ENCODE measurements around the gene FTO. TPM values are rescaled to one million over a fixed set of nuclear protein-coding genes. Genes with fewer than 3 reads are reported as not detected.

Gene FTO
- total RNA-seq, 4 donors from 2014 or later: 21.3 to 50.5 (median 40.8) TPM

DNA sequence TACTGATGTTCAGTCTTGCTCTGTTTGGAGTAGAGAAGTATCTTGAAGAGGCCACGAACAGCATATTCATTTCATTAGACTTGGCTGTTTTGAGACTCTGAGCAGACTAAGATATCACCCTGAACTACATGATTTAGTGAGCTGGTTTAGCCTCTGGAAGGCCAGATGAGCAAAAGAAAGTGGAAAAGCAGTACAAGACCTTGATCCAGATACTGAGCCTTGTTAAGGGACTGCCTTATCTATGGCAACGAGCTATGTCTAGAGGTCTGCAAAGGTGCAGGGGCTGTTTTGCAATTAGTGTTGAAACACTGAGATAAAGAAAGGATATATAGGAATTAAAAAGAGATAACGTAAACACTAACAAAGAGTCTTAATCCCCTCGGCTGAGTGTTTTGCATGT lies 351.2 kb downstream of the FTO start:
- no peak overlapping the region for H3K4me3 ChIP-seq
- intact Hi-C loops (cut with DNase I; ENCODE audit: low total_unique reads) (no loop called here), in situ Hi-C loops (cut with MboI; ENCODE audit: low pct_ligation_motif_present in 1 of 4, low pct_unique_long_range_greater_than_20kb in 1 of 4, low sequenced_read_pairs in 3 of 4) (no loop called here)
- no peaks in the 10 kb centered on the region for H3K9me3 ChIP-seq
- no peaks in the 10 kb centered on the region for H3K36me3 ChIP-seq
- no peaks in the 10 kb centered on the region for H3K27me3 ChIP-seq
- no peak overlapping the region for H3K27ac ChIP-seq
- WGBS, 2 donors (ENCODE audit: low coverage in 1 of 2): 78 to 91% methylated on average over 4 of the region's 4 CpGs
- TF ChIP-seq POLR2A (IDR thresholded peaks at IDR 0.05) (no peak), EP300 (IDR thresholded peaks at IDR 0.05; ENCODE audit: low read depth) (no peak), POLR2AphosphoS5 (IDR thresholded peaks at IDR 0.05) (no peak)
- TF ChIP-seq, protein P1, sequence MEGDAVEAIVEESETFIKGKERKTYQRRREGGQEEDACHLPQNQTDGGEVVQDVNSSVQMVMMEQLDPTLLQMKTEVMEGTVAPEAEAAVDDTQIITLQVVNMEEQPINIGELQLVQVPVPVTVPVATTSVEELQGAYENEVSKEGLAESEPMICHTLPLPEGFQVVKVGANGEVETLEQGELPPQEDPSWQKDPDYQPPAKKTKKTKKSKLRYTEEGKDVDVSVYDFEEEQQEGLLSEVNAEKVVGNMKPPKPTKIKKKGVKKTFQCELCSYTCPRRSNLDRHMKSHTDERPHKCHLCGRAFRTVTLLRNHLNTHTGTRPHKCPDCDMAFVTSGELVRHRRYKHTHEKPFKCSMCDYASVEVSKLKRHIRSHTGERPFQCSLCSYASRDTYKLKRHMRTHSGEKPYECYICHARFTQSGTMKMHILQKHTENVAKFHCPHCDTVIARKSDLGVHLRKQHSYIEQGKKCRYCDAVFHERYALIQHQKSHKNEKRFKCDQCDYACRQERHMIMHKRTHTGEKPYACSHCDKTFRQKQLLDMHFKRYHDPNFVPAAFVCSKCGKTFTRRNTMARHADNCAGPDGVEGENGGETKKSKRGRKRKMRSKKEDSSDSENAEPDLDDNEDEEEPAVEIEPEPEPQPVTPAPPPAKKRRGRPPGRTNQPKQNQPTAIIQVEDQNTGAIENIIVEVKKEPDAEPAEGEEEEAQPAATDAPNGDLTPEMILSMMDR (IDR thresholded peaks at IDR 0.05): no peak
- DNase-seq: no peak
- no peaks in the 10 kb centered on the region for H3K4me1 ChIP-seq

DNA sequence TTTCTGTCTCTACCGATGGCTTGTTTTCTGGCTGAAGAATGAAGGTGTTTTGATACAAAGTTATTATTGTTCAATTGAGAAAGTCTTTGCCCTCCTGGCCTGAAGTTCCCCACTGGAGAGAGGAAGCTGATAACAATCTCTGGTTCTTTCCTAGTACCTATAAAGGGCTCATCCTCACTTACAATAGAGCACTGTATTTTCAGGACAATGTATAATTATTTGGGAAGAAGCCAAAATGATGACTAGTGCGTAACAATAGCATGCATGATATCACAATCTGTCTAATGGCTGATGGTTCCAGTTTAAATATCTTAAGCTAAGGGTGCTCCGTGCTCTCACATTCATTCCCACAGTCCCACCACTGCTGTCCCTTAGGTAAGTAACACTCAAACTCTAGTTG lies 351.9 kb downstream of the FTO start:
- Histone ChIP-seq H3K9me3 (no peaks in the 10 kb centered on the region), H3K27ac (no peak overlapping the region), H3K4me1 (no peaks in the 10 kb centered on the region), H3K4me3 (no peak overlapping the region), H3K27me3 (no peaks in the 10 kb centered on the region), H3K36me3 (no peaks in the 10 kb centered on the region)
- TF ChIP-seq EP300 (IDR thresholded peaks at IDR 0.05; ENCODE audit: low read depth): no peak
- TF ChIP-seq, protein P1 (IDR thresholded peaks at IDR 0.05): no peak
- no peak for TF ChIP-seq POLR2AphosphoS5 (IDR thresholded peaks at IDR 0.05)
- no peak for TF ChIP-seq POLR2A (IDR thresholded peaks at IDR 0.05)
- intact Hi-C loops (cut with DNase I; ENCODE audit: low total_unique reads): no loop called here
- DNase-seq: no peak
- in situ Hi-C loops (cut with MboI; ENCODE audit: low pct_ligation_motif_present in 1 of 4, low pct_unique_long_range_greater_than_20kb in 1 of 4, low sequenced_read_pairs in 3 of 4): no loop called here
- WGBS, 2 donors (ENCODE audit: low coverage in 1 of 2): 75 to 88% methylated on average over 1 to 3 of the region's 3 CpGs

DNA sequence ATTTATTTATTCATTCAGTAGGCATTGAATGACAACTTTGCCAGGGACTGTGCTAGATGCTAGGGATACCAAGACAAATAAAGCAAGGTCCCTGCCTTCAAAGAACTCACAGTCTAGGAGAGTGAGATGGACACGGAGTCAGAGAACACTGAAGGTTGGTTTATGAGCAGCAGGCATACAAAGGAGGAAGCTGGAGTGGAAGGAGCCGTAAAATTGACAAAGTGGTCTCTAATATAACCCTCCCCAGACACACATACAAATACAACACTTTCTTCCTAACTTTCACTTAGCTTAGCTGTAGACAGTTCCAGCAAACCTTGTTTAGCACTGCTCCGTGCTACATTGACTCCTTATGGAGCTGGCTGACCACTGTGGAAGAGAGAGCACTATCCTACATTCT lies 353.0 kb downstream of the FTO start:
- WGBS, 2 donors (ENCODE audit: low coverage in 1 of 2): 94 to 98% methylated on average over 3 of the region's 3 CpGs

DNA sequence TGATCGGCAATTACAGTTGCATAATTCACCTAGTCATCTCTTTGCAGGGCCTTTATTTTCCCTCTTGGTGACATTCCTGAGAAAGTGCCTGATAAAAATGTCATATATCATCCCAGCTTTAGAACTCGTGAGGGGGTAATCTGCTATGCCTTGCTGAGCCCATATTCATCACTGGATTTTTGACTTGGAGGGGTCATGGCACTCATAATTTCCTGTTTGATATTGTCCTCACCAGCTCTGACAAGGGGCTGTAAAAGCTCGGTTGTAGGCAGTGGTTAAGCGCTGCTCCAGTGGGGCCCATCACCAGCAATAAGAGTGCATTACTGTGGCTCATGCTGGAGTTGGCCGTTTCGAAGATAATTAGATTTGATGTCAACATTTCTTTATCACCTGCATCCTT lies 355.4 kb downstream of the FTO start:
- TF ChIP-seq EP300 (IDR thresholded peaks at IDR 0.05; ENCODE audit: low read depth) (no peak), POLR2AphosphoS5 (IDR thresholded peaks at IDR 0.05) (no peak), POLR2A (IDR thresholded peaks at IDR 0.05) (no peak)
- TF ChIP-seq, protein P1 (IDR thresholded peaks at IDR 0.05): no peak
- in situ Hi-C loops (cut with MboI; ENCODE audit: low pct_ligation_motif_present in 1 of 4, low pct_unique_long_range_greater_than_20kb in 1 of 4, low sequenced_read_pairs in 3 of 4) (no loop called here), intact Hi-C loops (cut with DNase I; ENCODE audit: low total_unique reads) (no loop called here)
- Histone ChIP-seq H3K9me3 (no peaks in the 10 kb centered on the region), H3K4me1 (no peaks in the 10 kb centered on the region), H3K4me3 (no peak overlapping the region), H3K27ac (no peak overlapping the region), H3K36me3 (no peaks in the 10 kb centered on the region), H3K27me3 (no peaks in the 10 kb centered on the region)
- 86 to 87% methylated on average over 3 to 6 of the region's 6 CpGs for WGBS, 2 donors (ENCODE audit: low coverage in 1 of 2)
- no peak for DNase-seq

More for the DNA sequence above, 353.0 kb downstream of the FTO start:
- Histone ChIP-seq H3K4me1 (no peaks in the 10 kb centered on the region), H3K9me3 (no peaks in the 10 kb centered on the region), H3K27ac (no peak overlapping the region), H3K27me3 (no peaks in the 10 kb centered on the region), H3K4me3 (no peak overlapping the region), H3K36me3 (no peaks in the 10 kb centered on the region)
- intact Hi-C loops (cut with DNase I; ENCODE audit: low total_unique reads) (no loop called here), in situ Hi-C loops (cut with MboI; ENCODE audit: low pct_ligation_motif_present in 1 of 4, low pct_unique_long_range_greater_than_20kb in 1 of 4, low sequenced_read_pairs in 3 of 4) (no loop called here)
- TF ChIP-seq POLR2A (IDR thresholded peaks at IDR 0.05) (no peak), POLR2AphosphoS5 (IDR thresholded peaks at IDR 0.05) (no peak), EP300 (IDR thresholded peaks at IDR 0.05; ENCODE audit: low read depth) (no peak)
- TF ChIP-seq, protein P1 (IDR thresholded peaks at IDR 0.05): no peak
- DNase-seq: no peak
